CD4-positive, alpha-beta T cell treated with Interleukin-15 for 1 hour (primary cell): Measurements from ENCODE around the gene TBX21.

Experiments
- DNase-seq: peaks from one replicate; pipeline ENCODE4 v3.0.0-alpha.2; 2020

The TBX21 gene

DNA sequence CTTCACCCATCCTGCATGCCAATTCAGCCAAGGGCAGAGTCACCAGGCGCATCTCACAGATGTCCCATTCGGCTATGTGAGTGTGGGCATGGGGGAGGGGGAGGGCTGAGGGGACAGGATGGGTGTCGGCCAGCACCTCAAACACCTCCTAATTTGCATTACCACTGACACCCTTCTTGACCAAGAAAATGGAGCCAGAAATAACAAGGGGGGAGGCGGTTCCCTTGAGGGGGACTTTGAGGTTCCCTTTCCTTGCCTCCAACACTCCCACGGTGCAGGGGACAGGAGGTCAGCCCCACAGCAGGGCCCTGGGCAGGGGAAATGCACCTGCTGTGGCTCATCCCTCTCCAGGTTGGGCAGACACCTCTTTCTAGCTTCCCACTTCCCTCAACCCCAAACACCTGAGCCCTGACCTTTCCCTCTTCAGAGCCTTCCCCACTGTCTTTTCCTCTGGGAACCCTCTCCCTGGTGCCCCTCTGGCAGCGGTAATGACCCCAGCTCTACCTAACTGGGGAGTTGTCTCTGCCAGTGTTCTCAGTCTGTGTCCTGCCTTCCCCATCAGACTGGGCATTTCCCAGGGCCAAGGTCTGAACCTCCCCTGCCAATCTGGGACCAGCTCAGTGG is 18.2 kb upstream of the TBX21 start:
- DNase-seq, result peak; percentile 48

DNA sequence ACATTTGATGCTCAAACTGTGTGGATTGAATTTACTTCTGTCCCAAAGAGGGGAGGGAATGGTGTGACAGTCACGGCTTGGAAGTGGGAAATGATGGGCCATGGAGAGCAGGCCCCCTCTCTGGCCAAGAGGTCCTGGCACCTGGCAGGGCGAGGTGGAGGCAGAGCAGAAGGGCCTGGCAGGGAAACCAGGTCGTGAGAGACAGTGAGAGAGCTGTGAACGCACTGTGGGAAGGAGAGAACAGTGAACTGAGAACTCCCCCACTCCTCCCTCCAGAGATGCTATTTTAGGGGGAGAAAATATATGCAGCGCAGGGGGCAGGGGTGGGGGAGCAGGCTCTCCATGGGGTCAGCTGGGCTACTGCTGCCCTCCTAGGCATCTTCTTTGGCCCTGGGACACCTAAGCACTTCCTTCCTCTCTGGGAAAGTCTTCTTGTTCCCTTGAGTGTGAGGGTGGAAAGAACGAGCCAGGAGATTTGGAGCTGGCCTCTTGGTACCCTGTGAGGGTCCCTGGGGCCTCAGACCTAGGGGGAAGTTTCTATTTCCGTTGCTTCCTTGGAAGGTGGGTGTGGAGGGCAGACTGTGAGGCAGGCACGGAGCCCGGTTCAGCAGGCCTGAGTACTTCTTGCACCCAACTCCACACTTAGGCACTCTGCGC is 17.2 kb upstream of the TBX21 start:
- no peak for DNase-seq

DNA sequence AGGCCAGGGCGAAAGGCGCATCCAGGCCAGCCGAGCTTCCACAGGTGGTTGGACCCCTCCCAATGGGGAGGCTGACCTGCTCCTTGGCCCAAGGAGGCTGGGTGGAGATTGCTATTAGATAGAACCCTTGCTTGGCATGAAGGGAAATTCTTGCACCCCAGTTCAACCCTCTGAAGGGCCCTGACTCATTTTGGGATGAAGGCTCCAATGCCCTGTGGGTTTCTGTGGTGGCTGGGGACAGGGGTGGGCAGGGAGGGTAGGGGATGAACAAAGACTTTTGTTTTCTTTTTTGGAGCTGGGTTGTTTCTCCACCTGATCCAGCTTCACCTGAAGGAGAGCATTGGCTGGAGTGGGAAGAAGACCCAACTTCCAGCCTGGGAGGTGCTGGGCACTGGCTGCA is 16.7 kb upstream of the TBX21 start:
- DNase-seq, result no peak

DNA sequence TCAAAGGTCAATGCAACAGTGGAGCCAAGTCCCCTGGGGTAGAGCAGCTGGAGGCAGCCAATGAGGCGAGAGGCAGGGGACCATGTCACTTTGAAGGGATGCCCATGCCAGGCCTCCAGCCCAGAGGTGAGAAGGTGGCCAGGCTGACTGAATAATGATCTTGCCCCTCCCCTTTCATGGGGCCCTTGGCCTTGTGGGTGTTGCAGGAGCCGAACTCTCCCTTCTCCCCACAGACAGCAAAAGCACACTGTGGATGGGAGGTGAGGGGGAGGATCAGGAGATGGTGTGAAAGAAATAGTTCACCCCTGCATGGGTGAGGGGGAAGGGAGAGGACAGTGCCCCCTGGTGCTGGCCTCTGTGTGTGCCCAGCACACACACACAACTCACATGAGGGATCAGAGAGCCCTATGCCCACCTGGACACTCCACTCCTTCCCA is 15.8 kb upstream of the TBX21 start:
- no peak for DNase-seq

DNA sequence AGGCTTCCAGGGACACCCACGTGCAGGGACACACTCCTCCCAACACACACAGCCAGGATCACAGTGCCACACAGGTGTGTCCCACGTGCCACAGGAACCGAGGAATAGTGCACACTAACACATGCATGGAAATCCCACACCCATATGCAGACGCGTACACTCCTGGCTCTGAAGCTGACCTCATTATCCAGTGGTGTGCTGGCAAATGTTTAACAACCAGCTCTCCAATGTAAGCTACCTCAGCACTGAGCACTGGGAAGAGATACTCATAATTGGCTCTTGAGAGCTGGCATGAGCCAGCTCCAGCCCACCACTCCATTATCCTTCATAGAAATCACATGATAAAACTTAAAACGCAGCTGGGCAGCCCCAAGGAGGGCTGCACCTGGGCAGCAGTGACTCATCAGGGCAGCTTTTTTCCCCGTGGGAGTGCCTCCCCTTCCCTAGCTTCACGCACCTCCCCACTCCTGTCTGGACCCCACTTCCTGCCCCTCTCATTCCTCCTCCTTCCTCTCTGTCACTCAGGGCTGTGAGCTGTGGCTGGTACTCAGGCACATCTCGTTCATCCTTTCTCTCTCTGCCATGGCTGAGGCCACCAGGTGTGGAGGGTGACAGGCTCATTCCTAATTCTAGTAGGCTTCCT is 14.9 kb upstream of the TBX21 start:
- DNase-seq, result no peak

DNA sequence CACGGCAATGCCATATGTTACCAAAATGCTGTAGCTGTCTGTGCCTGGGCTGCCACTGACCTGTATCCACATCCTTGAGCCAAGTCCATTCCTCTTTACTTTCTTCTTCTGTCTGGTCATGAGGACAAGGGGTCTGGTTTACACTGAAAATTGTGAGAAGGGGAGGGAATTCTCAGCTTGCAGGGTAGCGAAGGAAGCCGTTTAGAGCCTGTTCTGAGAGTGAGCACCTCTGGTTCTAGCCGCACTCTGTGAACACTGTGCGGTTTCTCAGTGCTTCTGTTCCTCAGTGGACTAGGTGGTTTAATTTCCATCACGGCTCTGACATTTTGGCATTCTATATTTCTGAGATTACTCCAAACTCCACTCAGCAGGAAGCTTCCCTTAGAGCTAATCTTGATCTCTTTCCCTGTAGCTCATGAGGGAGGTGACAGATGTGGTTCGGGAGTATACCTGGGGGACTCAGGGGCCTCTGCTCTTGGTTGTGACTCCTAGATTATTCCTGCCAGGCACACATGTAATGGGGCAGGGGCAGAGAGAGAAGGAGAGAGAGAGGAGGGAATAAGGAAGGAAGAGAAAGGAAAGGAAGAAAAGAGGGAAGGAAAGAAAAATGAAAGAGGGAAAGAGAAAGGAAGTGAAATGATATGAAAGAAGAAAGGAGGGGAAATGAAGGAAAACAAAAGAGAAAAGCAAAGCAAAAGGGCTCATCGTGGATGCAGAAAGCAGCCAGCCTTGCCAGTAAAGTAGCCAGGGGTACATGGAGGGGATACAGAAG is 14.2 kb upstream of the TBX21 start:
- no peak for DNase-seq

DNA sequence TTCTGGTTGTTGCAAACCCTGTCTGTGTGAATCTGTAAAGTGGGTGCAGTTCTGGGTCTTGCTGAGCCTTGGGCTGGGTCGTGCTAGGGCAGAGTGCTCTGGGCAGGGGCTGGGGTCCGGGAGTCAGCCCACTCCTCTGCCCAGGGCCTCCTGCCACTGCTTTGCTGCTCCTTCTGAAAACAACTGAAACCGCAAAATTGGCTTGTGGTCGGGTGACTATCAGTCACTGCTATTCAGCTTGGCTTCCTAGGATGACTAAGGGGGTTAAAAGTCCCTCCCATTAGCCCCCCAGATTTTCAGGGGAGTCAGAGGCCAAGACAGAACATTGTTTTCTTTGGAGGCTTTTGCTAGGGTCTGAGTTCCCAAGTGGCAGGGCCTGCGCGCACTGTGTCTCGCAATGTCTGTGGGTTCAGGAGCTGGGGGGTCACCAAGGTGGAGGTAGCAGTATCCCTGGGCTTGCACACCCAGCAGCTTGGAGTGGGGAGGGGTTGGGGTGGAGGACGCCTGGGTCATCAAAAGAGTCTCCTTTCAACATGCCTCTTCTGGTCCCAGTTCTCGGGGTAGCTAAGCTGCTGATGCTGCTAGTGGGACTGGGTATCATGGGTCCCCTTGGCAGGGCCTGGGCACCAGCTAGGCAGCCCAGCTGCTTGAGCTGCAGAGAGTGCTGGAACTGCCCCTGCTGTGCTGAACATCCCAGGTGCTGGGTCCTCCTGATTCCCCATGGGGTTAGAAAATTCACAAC is 13.5 kb upstream of the TBX21 start:
- DNase-seq, result no peak

DNA sequence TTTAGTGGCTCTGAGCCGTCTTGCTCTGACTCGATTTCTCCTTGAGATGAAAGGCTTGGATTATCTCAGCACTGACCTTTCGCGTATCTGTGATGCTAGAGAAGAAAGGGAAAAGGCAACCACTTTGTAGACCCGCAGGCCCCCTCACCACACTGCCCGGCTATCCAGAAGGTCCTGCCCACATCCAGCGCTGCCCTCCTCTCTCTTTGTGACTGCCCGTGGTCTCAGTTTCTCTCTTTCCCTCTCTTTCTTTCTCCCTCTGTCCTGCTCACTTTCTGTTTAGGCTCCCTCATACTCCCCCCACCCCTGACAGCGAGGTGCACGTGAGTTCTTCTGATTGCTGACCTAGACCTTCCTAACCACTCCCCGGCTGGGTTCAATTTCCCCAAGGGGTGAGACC is 12.8 kb upstream of the TBX21 start:
- DNase-seq, result no peak

DNA sequence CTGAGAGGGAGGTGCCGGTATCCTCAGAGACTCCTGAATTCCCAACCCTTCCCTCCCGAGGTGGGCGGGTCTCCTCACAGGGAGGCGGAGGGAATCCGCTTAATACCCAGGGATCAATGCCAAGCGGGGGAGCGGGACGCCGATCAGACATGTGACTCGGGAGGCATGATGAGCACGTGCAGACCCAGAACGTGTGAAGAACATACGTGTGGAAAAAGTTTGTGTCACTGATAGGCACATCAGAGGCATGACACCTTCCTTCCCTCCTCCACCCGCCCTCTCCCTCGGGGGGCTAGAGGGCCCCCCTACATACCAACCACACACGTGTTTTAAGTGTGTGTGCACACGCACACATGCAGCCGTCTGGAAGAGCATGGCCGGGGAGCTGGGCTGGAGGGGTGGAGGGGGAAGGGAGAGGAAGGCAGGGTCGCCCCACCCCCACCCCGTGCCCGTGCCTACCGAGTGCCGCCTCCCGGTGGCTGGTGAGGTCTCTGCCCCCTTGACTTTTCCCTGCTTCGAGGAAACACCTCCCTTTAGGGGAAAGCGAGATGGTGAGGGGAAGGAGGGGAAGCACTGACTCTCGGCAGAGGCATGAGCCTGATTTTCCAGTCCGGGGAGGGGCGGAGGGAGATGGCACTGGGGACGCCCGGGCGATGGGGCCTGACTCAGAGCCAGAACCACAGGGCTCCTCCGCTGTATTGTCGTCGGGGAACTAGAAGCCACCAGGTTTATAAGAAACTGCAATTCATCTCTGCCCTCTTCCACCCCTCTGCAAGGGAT is 12.1 kb upstream of the TBX21 start:
- DNase-seq, result peak; percentile 60

DNA sequence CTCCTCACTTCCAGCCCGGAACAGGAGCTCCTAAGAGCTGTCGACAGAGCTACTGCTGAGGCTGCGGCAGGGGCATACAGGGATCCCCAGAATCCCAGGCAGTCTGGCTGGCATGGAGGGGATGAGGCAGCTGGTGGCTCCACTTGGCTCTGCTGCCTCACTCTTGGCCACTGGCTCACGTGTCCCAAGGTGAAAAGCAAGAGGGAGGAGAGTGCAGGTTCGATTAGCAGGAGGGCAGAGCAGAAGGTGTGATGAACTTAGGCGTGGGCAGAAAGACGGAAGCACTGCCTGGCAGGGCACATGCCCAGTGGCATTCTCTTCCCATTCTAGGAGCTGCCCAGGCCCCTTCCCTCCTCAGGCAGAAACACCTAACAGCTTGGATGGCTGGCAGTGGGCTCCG is 11.3 kb upstream of the TBX21 start:
- DNase-seq, result no peak

DNA sequence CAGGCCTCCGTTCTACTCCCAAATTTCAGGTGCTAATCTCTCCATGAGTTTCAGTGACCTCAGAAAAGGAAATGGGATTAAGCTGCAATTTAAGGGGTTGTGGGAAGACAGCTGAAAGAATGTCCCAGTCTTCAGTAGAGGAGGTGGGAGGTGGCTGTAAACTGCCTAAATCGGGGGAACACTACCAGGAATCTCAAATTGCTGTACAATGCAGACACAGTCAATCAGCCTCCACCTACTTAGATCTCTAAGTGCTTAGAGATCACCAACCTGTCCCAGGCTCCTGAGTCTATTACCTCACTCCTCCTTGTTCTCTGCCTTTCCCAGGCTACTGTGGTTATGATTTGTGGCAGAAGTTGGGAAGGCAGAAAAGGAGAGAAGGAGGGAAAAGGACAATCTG is 8.3 kb upstream of the TBX21 start:
- DNase-seq, result no peak

DNA sequence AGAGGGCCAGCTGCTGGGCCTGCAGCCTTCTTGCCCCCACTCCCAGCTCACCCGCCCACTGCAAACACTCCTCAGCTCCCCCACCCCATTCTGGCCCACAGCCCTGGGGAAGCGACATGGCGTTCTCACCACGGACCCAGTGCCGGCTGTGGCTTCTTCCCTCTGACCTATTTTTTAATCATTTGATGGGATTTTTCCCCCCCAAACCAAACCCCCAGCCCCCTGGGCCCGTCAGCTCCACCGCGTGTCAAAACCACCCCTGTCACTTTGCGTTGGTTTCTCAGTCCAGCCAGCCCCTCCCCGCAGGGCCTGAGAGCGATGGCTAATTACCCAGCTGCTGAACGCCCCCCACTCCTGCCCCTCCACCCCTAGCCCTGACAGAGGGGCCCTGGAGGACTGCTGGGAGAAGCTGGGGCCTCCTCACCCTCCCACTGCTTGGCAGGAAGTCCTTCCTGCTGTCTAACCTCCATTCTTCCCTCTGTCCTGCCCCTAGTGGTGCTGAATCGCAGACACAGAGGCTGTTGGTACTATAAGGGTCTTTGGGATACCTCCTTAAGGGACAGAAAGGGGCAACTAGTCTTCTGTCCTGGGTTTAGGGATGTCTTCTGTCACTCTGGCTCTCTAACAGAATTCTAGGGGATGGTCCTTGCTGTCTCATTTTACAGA is 7.5 kb upstream of the TBX21 start:
- no peak for DNase-seq

DNA sequence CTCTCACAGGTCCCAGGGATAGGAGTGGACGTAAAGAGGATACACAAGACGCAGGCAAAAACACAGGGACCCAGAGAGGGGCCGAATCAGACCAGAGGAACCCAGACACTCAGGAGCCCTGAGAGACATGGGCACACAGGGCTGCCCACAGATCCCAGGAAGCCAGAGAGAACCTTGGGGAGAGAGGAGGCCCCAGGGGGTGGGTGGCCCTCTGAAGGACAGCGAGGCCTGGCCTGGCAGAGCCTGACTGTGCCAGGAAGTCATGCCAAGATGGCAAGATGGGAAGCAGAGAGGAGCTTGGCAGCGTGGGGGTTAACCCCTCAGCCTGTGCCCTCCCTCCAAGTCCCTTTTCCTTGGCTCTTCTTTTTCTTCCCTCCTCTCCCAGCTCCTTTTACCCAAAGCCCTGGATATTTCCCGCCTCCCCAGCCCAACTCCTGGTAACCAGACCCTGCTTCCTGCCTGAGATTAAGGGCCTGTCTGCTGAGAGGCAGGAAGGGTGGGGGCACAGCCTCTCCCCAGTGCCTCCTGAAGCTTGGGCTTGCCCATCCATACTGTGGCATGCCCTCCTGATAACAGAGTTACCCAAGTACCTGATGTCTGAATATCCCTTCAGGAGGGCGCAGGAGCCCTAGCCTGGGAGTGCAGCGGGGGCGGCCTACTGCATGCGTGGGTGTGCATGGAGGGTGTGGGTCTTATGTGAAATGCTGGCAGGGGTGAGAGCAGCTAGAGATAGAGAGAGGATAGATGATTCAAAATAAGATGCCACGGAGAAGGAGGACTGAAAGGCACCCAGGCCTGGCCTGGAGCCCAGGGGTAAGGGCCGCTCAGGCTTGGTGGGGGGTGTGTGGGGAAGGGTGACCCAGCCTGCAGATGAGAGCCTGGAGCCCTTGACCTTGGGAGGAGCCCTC is 6.0 kb upstream of the TBX21 start:
- no peak for DNase-seq

DNA sequence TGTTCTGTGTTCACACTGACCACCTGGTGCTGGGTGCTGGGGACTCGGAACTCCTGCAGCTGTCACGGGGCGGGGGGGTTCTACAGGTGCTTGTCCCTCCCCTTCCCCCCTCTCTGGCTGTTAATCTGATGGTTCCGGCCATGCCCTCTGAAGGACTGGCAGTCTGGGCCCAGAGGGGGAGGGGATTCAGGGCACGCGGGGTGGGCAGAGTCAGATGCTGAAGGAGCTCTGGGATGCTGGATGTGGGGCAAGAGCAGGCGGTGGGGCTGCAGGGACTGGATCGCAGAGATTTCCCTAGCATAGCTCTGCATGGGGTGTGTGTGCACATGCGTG is 5.4 kb upstream of the TBX21 start:
- no peak for DNase-seq

DNA sequence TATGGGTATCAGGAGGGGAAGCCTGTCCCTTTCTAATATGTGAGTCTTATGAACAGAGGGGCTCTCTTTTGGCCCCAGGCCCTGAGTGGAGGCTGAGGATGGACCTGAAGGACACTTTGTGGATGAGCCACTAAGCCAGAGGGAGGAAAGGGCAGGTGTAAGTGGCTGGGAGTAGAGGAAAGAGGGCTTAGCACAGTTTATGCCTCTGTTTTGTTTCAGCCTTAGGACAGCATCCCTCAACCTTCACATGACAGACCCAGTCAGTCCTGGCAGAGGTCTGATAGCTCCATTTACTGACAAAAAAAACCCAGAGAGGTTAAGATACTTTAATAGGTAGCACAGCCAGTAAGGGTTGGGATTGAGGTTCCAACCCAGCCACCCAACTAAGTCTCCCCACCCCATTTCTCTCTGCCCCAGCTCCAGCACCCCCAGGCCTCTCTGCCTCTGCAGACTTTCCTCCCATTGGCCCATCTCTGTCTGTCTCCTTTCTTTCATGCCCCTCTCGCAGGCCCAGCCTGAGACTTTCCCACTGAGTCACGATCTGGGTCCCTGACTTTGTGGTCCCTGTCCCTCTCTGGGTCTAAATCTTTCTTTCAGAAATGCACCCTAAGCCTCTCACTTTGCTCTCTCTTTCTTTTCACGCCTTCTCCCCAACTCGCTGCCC is 4.7 kb upstream of the TBX21 start:
- peak; percentile 7 for DNase-seq

DNA sequence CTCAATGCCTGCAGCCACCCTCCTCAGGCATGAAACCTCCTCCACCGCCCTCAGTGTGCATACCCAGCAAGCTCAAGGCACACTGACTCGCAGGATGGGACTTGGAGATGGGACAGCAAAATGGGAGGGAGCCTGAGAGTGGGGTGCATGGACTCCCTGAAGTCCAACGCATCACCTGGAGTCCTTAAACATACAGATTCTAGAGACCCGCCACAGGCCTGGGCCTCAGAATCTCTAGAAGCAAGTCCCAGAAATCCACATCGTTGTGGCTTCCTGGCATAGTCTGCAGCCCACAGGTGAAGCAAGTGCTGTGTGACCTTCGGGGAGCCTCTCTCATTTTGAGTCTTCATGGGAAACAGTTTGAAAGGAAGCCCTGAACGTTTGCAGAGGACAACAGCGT is 3.6 kb upstream of the TBX21 start:
- peak; percentile 10 for DNase-seq

DNA sequence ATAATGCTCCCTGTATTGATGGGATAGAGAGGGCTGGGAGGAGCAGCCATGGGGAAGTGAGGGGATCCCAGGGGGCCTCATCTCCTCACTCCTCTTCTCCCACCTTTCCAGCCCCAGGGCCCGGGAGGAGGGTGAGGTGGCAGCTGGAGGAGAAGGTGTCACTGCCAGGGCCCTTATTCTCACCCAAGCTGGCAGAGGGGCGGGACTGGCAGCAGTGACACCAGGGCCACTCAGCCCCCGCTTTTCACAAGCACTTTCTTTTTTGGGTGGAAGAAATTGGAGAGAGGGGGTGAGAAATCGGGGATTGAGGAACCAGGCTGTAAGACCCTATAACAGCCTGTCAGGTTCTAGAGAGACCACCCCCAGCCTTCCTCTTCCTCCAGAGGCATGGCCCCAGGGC is 2.4 kb upstream of the TBX21 start:
- DNase-seq, result peak; percentile 7

DNA sequence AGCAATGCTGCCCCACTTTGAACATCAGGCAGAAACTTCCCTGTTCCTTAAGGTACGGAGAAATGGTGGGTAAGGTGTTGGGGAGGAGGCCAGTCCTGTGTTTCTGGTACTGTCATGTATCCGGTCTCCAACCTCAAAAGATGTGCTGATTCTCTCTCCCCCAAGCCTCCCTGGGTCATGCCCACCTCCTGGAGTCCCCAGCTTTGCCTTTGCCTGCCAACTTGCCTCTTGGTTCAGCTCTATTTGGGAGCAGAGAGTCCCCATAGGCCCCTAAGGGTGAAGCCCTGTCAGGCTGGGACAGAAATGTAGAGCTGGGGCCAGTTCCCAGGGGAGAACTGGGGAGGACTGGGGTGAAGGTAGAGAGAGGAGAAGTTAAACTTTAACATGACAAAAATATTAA is 1.6 kb upstream of the TBX21 start:
- DNase-seq, result no peak

DNA sequence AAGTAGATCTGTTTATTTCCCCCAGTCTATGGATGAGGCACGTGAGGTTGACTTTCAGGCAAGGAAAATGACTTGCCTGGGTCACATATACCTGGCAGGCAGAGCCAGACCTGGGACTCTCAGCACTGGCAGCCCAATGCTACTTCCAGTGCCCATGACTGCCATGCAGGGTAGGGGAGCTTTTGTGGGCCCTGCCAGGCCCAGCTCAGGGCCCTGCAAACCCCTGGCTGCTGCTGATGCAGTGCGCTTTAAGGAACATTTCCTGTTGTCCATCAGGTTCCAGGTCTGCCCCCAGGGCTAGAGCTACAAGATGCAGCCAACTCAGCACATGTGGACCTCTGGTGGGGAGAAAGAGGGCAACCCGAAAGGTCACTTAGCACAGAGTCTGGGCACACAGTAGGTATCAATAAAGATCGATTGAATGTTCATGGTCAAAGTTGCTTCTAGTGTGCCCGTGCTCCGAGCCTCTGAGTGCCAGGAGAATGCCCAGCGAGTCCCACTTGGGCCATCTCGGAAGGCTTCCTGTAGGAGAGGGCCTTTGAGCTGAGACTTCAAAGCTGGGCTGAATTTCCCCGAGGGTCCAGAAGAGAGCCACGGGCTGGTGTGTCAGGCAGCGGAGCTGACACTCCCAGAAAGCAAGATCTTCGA is 513 bp upstream of the TBX21 start:
- DNase-seq, result no peak
